ENCODE results near the gene CD164L2. TPM values are rescaled to one million over a fixed set of nuclear protein-coding genes. Genes with fewer than 3 reads are reported as not detected.
"Not testable (repeated sequence)": the region's sequence is repeated elsewhere in the genome, so short reads cannot be mapped to it uniquely, and the experiment has no call there.

The CD164L2 gene
- 0.41 and 0.76 TPM in 2 replicates for total RNA-seq (ENCODE audit: low replicate concordance)
- long read RNA-seq = 0 reads

DNA sequence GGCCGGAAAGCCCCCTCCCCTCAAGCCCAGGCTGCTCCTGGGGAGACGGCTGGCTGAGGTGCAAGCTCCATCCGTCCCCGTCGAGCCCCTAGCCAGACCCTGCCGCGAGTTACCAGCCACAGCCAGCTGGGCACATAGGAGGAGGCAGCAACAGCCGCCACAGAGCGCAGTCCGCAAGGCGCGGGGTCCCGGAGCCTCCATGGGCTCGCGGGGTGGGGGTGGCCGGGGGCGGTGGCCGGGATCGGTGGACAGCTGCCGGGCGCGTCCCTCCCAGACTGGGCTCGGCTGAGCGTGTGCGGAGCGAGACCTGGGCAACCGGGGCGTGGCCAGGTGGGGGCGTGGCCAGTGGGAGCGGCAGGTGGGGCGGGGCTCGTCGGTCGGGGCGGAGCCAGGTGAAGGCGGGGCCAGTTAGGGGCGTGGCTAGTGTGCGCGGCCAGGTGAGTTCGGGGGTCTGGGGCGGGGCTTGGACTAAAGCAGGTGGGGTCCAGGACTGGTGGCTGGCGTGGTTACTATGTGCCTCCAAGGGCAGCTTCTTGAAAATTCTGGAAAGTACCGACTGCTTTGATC is at the start of gene CD164L2:
Gene CD164L2 (minus strand): TSS at position 295 of the 567 bp plus-strand sequence. CDS start 94 bp downstream, at position 201.
- TF ChIP-seq, protein P1, sequence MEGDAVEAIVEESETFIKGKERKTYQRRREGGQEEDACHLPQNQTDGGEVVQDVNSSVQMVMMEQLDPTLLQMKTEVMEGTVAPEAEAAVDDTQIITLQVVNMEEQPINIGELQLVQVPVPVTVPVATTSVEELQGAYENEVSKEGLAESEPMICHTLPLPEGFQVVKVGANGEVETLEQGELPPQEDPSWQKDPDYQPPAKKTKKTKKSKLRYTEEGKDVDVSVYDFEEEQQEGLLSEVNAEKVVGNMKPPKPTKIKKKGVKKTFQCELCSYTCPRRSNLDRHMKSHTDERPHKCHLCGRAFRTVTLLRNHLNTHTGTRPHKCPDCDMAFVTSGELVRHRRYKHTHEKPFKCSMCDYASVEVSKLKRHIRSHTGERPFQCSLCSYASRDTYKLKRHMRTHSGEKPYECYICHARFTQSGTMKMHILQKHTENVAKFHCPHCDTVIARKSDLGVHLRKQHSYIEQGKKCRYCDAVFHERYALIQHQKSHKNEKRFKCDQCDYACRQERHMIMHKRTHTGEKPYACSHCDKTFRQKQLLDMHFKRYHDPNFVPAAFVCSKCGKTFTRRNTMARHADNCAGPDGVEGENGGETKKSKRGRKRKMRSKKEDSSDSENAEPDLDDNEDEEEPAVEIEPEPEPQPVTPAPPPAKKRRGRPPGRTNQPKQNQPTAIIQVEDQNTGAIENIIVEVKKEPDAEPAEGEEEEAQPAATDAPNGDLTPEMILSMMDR (conservative IDR thresholded peaks at IDR 0.05) = no peak
- DNase-seq (ENCODE audit: extremely low spot score, unreplicated experiment) = no peak
- Mint-ChIP-seq H3K9me3 (no peaks in the 10 kb centered on the region), H3K4me1 (ENCODE audit: unreplicated experiment) (peaks cover 3% of the 10 kb centered on the region), H3K4me3 (no peak within 1 kb of the TSS), H3K36me3 (no peaks in the 10 kb centered on the region), H3K27ac (no peak within 1 kb of the TSS), H3K27me3 (peaks cover 12% of the 10 kb centered on the region)

GRCh38 chr1:27432725-27433124 is 49.6 kb upstream of the CD164L2 start:
- Mint-ChIP-seq H3K36me3 (peaks cover 11% of the 10 kb centered on the region), H3K4me1 (ENCODE audit: unreplicated experiment) (peaks cover 49% of the 10 kb centered on the region)
- H3K9me3 Mint-ChIP-seq; H3K4me3 Mint-ChIP-seq; H3K27ac Mint-ChIP-seq; DNase-seq (ENCODE audit: extremely low spot score, unreplicated experiment); H3K27me3 Mint-ChIP-seq: not testable (repeated sequence)

DNA sequence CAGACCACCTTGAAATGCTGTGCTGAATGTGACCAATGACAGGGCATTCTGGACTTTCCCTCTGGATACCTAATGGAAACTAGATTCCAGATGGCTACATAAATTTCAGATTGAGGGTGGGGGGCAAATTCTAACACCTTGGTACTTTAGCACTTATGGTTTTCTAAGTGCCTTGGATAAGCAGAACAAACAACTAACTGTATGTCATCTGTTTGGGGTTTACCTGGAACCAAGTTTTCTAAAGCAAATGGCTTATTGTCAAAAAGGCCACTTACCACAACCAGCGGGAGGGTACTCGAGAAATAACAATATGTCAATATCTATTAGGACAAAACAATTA is 48.4 kb upstream of the CD164L2 start:
- DNase-seq (ENCODE audit: extremely low spot score, unreplicated experiment) = no peak
- peaks cover 14% of the 10 kb centered on the region for H3K36me3 Mint-ChIP-seq
- H3K9me3 Mint-ChIP-seq = no peaks in the 10 kb centered on the region
- H3K4me3 Mint-ChIP-seq = no peak overlapping the region
- H3K27me3 Mint-ChIP-seq = no peaks in the 10 kb centered on the region
- TF ChIP-seq, protein P1 (conservative IDR thresholded peaks at IDR 0.05) = no peak
- H3K4me1 Mint-ChIP-seq (ENCODE audit: unreplicated experiment) = peaks cover 49% of the 10 kb centered on the region
- H3K27ac Mint-ChIP-seq = no peak overlapping the region

GRCh38 chr1:27430903-27431600 is 47.9 kb upstream of the CD164L2 start:
- H3K9me3 Mint-ChIP-seq = no peaks in the 10 kb centered on the region
- no peak for DNase-seq (ENCODE audit: extremely low spot score, unreplicated experiment)
- no peak overlapping the region for H3K27ac Mint-ChIP-seq
- no peak overlapping the region for H3K4me3 Mint-ChIP-seq
- H3K4me1 Mint-ChIP-seq (ENCODE audit: unreplicated experiment) = peaks cover 47% of the 10 kb centered on the region
- TF ChIP-seq, protein P1 (conservative IDR thresholded peaks at IDR 0.05) = no peak
- H3K27me3 Mint-ChIP-seq = no peaks in the 10 kb centered on the region
- peaks cover 16% of the 10 kb centered on the region for H3K36me3 Mint-ChIP-seq

GRCh38 chr1:27429029-27429425 is 45.9 kb upstream of the CD164L2 start:
- H3K4me1 Mint-ChIP-seq (ENCODE audit: unreplicated experiment) = peaks cover 40% of the 10 kb centered on the region
- TF ChIP-seq, protein P1 (conservative IDR thresholded peaks at IDR 0.05) = no peak
- no peak for DNase-seq (ENCODE audit: extremely low spot score, unreplicated experiment)
- no peaks in the 10 kb centered on the region for H3K27me3 Mint-ChIP-seq
- H3K36me3 Mint-ChIP-seq = peaks cover 21% of the 10 kb centered on the region
- H3K4me3 Mint-ChIP-seq = peak overlapping the region; percentile 8
- no peaks in the 10 kb centered on the region for H3K9me3 Mint-ChIP-seq
- peak overlapping the region; percentile 78 for H3K27ac Mint-ChIP-seq

GRCh38 chr1:27428316-27429028 is 45.3 kb upstream of the CD164L2 start:
- H3K4me3 Mint-ChIP-seq = peak overlapping the region; percentile 73
- peak overlapping the region; percentile 78 for H3K27ac Mint-ChIP-seq
- H3K4me1 Mint-ChIP-seq (ENCODE audit: unreplicated experiment) = peaks cover 45% of the 10 kb centered on the region
- no peaks in the 10 kb centered on the region for H3K9me3 Mint-ChIP-seq
- H3K36me3 Mint-ChIP-seq = peaks cover 23% of the 10 kb centered on the region
- TF ChIP-seq, protein P1 (conservative IDR thresholded peaks at IDR 0.05) = no peak
- no peak for DNase-seq (ENCODE audit: extremely low spot score, unreplicated experiment)
- H3K27me3 Mint-ChIP-seq = no peaks in the 10 kb centered on the region

Data from type B pancreatic cell (in vitro differentiated cells).